Measurements from ENCODE around the gene CCRL2. TPM values are rescaled to one million over a fixed set of nuclear protein-coding genes. Genes with fewer than 3 reads are reported as not detected.
"Not testable (repeated sequence)": the region's sequence is repeated elsewhere in the genome, so short reads cannot be mapped to it uniquely, and the experiment has no call there.

Gene CCRL2
- total and polyA plus RNA-seq, 7 donors = 0.71 to 11.2 (median 3.0) TPM; not detected in 1

- no peak for DNase-seq
- no peaks in the 10 kb centered on the region for H3K9me3 ChIP-seq
- H3K4me1 ChIP-seq = peaks cover 0 to 15% (median 3%) of the 10 kb centered on the region in 4 donors
- intact Hi-C loops (cut with DNase I) = no loop called here
- H3K27me3 ChIP-seq = no peaks in the 10 kb centered on the region
- no peak overlapping the region for H3K27ac ChIP-seq
- 39 to 43% methylated on average over 5 of the region's 5 CpGs for WGBS, 2 donors
- TF ChIP-seq POLR2A (IDR thresholded peaks at IDR 0.05) (no peak), POLR2AphosphoS5 (IDR thresholded peaks at IDR 0.05) (no peak), EP300 (IDR thresholded peaks at IDR 0.05) (no peak)
- TF ChIP-seq, protein P1, sequence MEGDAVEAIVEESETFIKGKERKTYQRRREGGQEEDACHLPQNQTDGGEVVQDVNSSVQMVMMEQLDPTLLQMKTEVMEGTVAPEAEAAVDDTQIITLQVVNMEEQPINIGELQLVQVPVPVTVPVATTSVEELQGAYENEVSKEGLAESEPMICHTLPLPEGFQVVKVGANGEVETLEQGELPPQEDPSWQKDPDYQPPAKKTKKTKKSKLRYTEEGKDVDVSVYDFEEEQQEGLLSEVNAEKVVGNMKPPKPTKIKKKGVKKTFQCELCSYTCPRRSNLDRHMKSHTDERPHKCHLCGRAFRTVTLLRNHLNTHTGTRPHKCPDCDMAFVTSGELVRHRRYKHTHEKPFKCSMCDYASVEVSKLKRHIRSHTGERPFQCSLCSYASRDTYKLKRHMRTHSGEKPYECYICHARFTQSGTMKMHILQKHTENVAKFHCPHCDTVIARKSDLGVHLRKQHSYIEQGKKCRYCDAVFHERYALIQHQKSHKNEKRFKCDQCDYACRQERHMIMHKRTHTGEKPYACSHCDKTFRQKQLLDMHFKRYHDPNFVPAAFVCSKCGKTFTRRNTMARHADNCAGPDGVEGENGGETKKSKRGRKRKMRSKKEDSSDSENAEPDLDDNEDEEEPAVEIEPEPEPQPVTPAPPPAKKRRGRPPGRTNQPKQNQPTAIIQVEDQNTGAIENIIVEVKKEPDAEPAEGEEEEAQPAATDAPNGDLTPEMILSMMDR (IDR thresholded peaks at IDR 0.05) = no peak
- no peaks in the 10 kb centered on the region for H3K36me3 ChIP-seq
- H3K4me3 ChIP-seq = no peak overlapping the region
These were observed 23.1 kb upstream of the CCRL2 start for GRCh38 chr3:46383951-46384330.

DNA sequence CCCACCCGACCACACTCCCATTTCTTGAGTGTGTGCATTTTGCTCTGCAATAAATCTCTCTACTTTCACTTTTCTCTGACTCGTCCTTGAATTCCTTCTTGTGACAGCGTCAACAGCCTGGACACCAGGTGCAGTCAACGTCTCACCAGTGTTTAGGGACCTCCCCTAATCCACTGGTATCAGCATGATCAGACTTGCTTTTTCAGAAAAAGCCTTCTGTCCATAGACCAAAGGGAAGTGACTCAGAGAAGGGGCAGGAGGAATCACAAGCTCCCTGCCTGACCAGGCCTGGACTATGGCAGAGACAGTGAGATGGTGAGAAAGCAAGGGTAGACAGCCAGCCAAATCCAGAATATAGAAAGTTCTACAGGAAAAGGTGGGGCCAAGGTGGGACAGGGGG, 20.9 kb upstream of the CCRL2 start:
- no peaks in the 10 kb centered on the region for H3K9me3 ChIP-seq
- H3K36me3 ChIP-seq = no peaks in the 10 kb centered on the region
- H3K27ac ChIP-seq = no peak overlapping the region
- TF ChIP-seq EP300 (IDR thresholded peaks at IDR 0.05) = no peak
- intact Hi-C loops (cut with DNase I) = no loop called here
- 6 to 26% methylated on average over 4 of the region's 4 CpGs for WGBS, 2 donors
- peaks cover 0 to 6% (median 0%) of the 10 kb centered on the region in 4 donors for H3K4me1 ChIP-seq
- no peak overlapping the region for H3K4me3 ChIP-seq
- DNase-seq = no peak
- H3K27me3 ChIP-seq = no peaks in the 10 kb centered on the region

DNA sequence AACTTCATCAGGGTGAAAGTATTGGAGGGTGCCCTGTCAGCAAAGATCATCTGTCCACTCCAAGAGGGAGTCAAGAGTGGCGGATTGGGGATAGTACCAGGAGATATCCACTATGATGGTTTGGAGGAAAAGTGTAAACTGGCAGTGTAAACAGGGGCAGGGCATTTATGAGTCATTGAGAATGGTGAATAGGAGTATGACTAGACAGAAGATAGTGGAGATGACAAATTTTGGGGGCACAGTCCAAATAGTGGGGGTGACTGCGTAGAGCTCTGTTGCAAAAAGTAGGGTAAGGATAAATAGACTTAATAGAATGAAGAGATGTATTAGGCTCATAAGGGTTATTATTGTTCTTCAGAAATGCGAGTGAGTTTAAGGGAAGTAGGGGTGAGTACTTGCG, 18.2 kb upstream of the CCRL2 start:
- H3K4me1 ChIP-seq; H3K36me3 ChIP-seq; DNase-seq; H3K27ac ChIP-seq; H3K4me3 ChIP-seq; H3K27me3 ChIP-seq; H3K9me3 ChIP-seq; intact Hi-C loops (cut with DNase I): not testable (repeated sequence)
- WGBS, 2 donors = 92 to 95% methylated on average over 4 of the region's 4 CpGs

GRCh38 chr3:46389306-46389705, 17.8 kb upstream of the CCRL2 start:
- Histone ChIP-seq H3K27ac (no peak overlapping the region), H3K9me3 (no peaks in the 10 kb centered on the region), H3K36me3 (no peaks in the 10 kb centered on the region), H3K4me1 (no peaks in the 10 kb centered on the region), H3K27me3 (no peaks in the 10 kb centered on the region), H3K4me3 (no peak overlapping the region)
- TF ChIP-seq POLR2A (IDR thresholded peaks at IDR 0.05) (no peak), POLR2AphosphoS5 (IDR thresholded peaks at IDR 0.05) (no peak), EP300 (IDR thresholded peaks at IDR 0.05) (no peak)
- TF ChIP-seq, protein P1 (IDR thresholded peaks at IDR 0.05) = no peak
- intact Hi-C loops (cut with DNase I) = no loop called here
- no peak for DNase-seq
- WGBS, 2 donors = 90 to 91% methylated on average over 6 of the region's 6 CpGs

- H3K36me3 ChIP-seq; DNase-seq; H3K4me3 ChIP-seq; H3K27ac ChIP-seq; H3K27me3 ChIP-seq; intact Hi-C loops (cut with DNase I); H3K4me1 ChIP-seq; H3K9me3 ChIP-seq: not testable (repeated sequence)
- 93 to 95% methylated on average over 5 of the region's 5 CpGs for WGBS, 2 donors
These were observed 15.5 kb upstream of the CCRL2 start for GRCh38 chr3:46391526-46391925.

DNA sequence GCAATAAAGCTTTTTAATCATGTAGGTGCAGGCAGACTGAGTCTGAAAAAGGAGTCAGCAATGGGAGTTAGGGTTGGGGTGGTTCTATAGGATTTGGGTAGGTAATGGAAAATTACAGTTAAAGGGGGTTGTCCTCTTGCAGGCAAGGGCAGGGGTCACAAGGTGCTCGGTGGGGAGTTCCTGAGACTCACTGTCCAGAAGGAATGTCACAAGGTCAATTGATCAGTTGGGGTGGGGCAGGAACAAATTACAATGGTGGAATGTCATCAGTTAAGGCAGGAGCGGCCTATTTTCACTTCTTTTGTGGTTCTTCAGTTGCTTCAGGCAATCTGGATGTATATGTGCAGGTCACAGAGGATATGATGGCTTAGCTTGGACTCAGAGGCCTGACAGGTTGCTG, 14.0 kb upstream of the CCRL2 start:
- no peak overlapping the region for H3K4me3 ChIP-seq
- H3K36me3 ChIP-seq = no peaks in the 10 kb centered on the region
- intact Hi-C loops (cut with DNase I) = no loop called here
- H3K4me1 ChIP-seq = no peaks in the 10 kb centered on the region
- 65 to 83% methylated on average over 2 of the region's 2 CpGs for WGBS, 2 donors
- no peaks in the 10 kb centered on the region for H3K27me3 ChIP-seq
- no peak for DNase-seq
- TF ChIP-seq POLR2A (IDR thresholded peaks at IDR 0.05) = no peak
- no peak for TF ChIP-seq POLR2AphosphoS5 (IDR thresholded peaks at IDR 0.05)
- no peak for TF ChIP-seq EP300 (IDR thresholded peaks at IDR 0.05)
- TF ChIP-seq, protein P1 (IDR thresholded peaks at IDR 0.05) = no peak
- H3K9me3 ChIP-seq = no peaks in the 10 kb centered on the region
- no peak overlapping the region for H3K27ac ChIP-seq
